Activated CD8-positive, alpha-beta T cell treated with anti-CD3 and anti-CD28 coated beads for 36 hours (primary cell): ENCODE data around the gene VAMP5. TPM values are rescaled to one million over a fixed set of nuclear protein-coding genes. Genes with fewer than 3 reads are reported as not detected.
"Not testable (repeated sequence)": the region's sequence is repeated elsewhere in the genome, so short reads cannot be mapped to it uniquely, and the experiment has no call there.

Experiments
- ATAC-seq: fragments of 200-7000 bp; cut with Tn5 transposase; one replicate; pipeline ENCODE4 v1.10.0; 2021; ENCODE audit warnings: mild to moderate bottlenecking, moderate library complexity
- CTCF ChIA-PET: fragments of 350-600 bp; sonication (Branson Sonifier 250); formaldehyde crosslinking; loops from one replicate; lab custom pipeline; 2021; ENCODE audit warnings: antibody characterized with exemption; lab: Charles Lee
- POLR2A ChIA-PET: fragments of 350-600 bp; sonication (Branson Sonifier 250); formaldehyde crosslinking; loops from one replicate; lab custom pipeline; 2021; ENCODE audit warnings: antibody characterized with exemption; lab: Charles Lee
- DNase-seq: peaks from one replicate; pipeline ENCODE4 v3.0.0-alpha.2; 2020
- H3K27ac Mint-ChIP-seq: one replicate; pipeline ENCODE4 v1.8.0; 2021; ENCODE audit warnings: mild to moderate bottlenecking, mixed read lengths
- H3K27me3 Mint-ChIP-seq: one replicate; pipeline ENCODE4 v1.8.0; 2021; ENCODE audit warnings: mixed read lengths
- H3K36me3 Mint-ChIP-seq: one replicate; pipeline ENCODE4 v1.8.0; 2021; ENCODE audit warnings: low read depth, mixed read lengths
- H3K4me1 Mint-ChIP-seq: one replicate; pipeline ENCODE4 v1.8.0; 2021; ENCODE audit warnings: low read depth, mixed read lengths
- H3K4me3 Mint-ChIP-seq: one replicate; pipeline ENCODE4 v1.8.0; 2021; ENCODE audit warnings: mild to moderate bottlenecking, moderate library complexity, mixed read lengths
- H3K9me3 Mint-ChIP-seq: one replicate; pipeline ENCODE4 v1.8.0; 2021; ENCODE audit warnings: mixed read lengths
- intact Hi-C: fragments of 100-400 bp; cut with micrococcal nuclease; formaldehyde crosslinking; loops from one replicate; pipeline ENCODE4 v1.10.0; 2022
- total RNA-seq, 2 experiments: library from RNA; stranded (reverse); gene quantifications; one replicate each; pipeline ENCODE4 v1.2.3, GENCODE V29; 2021
- TF ChIP-seq, protein P1 (sequence below): fragments of 200-600 bp; IDR thresholded peaks from one replicate; pipeline ENCODE4 v1.8.0; 2022; ENCODE audit warnings: antibody characterized with exemption, mild to moderate bottlenecking

The VAMP5 gene
- total RNA-seq, 2 experiments from 2014 or later: 28.0 to 29.4 TPM

DNA sequence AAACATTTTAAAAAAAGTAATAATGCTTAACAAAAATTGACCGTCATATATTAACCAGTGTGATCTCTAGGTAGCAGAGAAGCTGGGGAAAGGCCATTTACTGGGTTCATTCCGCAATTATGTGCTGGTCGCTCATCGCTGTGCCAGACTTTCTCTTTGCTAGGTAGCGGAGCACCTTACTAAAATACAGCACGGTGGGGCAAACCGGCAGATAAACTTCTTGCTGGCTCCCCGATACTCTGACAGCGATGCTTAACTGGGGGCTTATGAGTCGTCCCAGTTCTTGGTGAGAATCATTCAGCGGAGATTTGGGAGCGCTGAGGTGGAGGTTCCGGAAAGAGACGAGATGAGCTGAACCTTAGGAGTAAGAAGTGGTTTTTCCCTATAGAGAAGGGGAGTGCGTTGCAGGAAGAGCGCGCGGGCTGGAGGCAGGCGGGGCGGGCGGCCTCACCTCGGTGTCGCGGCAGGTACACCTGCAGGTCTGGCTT lies 27.0 kb downstream of the VAMP5 start:
- ATAC-seq (peak; percentile 4), DNase-seq (no peak)
- H3K36me3 Mint-ChIP-seq: peaks cover 27% of the 10 kb centered on the region
- TF ChIP-seq, protein P1, sequence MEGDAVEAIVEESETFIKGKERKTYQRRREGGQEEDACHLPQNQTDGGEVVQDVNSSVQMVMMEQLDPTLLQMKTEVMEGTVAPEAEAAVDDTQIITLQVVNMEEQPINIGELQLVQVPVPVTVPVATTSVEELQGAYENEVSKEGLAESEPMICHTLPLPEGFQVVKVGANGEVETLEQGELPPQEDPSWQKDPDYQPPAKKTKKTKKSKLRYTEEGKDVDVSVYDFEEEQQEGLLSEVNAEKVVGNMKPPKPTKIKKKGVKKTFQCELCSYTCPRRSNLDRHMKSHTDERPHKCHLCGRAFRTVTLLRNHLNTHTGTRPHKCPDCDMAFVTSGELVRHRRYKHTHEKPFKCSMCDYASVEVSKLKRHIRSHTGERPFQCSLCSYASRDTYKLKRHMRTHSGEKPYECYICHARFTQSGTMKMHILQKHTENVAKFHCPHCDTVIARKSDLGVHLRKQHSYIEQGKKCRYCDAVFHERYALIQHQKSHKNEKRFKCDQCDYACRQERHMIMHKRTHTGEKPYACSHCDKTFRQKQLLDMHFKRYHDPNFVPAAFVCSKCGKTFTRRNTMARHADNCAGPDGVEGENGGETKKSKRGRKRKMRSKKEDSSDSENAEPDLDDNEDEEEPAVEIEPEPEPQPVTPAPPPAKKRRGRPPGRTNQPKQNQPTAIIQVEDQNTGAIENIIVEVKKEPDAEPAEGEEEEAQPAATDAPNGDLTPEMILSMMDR: no peak
- intact Hi-C loops: no loop called here
- H3K27ac Mint-ChIP-seq: peak overlapping the region; percentile 97
- peak overlapping the region; percentile 98 for H3K4me3 Mint-ChIP-seq
- POLR2A ChIA-PET: interaction anchor here (1.1 to 2.4 kb wide), 7 partner anchors 9 to 72 kb away, joined by 3 to 21 read pairs (median 4); partner anchors contain the start of genes MAT2A, RNF181, TMEM150A and VAMP8
- no peaks in the 10 kb centered on the region for H3K9me3 Mint-ChIP-seq
- CTCF ChIA-PET: interaction anchor here (1.0 to 1.7 kb wide), 2 partner anchors 9 to 65 kb away, joined by 3 to 4 read pairs; partner anchors contain the start of gene TMEM150A
- H3K27me3 Mint-ChIP-seq: no peaks in the 10 kb centered on the region
- peaks cover 38% of the 10 kb centered on the region for H3K4me1 Mint-ChIP-seq

DNA sequence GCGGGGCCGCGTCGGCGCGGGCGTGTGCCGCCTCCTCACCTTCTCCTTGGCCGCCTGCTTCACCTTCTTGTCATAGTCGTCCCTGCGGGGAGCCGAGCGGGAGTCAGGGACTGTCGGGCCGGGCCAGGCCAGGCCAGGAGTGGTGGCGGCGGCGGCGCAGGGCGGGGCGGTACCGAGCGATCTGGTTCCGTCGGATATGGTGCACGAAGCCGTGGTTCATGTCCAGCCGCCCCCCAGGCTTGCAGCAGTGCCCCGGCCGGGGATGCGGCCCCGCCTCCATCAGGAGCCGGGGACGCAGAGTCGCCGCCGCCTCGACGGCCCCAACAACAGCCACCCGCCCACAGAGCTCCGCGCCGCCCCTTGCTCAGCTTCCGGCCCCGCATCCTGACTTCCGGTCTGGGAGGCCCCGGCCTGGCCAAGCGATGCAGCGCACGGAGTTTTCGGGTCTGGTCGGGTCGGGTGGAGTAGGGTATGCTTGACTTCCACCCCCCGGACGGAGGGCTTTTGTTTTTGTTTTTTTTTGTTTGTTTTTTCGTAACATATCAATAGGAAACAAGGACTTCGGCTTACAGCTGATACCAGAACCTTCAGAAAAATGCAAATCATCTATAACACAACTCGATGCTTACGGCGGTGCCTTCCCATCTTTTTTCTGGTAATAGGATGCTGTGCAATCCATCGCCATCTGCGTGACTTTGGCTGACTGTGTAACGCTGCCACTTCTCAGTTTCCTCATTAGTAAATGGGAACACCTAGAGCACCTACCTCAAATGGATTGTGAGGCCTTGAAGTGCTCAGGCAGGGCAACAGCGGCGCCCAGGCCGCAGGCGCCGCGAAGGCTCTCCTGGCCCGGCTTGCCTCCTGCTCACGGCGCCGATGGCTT lies 27.7 kb downstream of the VAMP5 start, which contains the start of gene C2orf68:
TSS of gene C2orf68 (minus strand) at position 362 of the 883 bp plus-strand sequence. CDS start at position 280, 82 bp downstream.
- Mint-ChIP-seq H3K27me3 (no peaks in the 10 kb centered on the region), H3K9me3 (no peaks in the 10 kb centered on the region), H3K36me3 (peaks cover 30% of the 10 kb centered on the region), H3K4me3 (peak within 1 kb of the TSS; percentile 98), H3K4me1 (peaks cover 37% of the 10 kb centered on the region), H3K27ac (peak within 1 kb of the TSS; percentile 97)
- CTCF ChIA-PET: interaction anchor here (1.0 to 1.7 kb wide), 2 partner anchors 10 to 66 kb away, joined by 3 to 4 read pairs; partner anchors contain the start of gene TMEM150A
- TF ChIP-seq, protein P1: no peak
- peak; percentile 94 for DNase-seq
- POLR2A ChIA-PET: interaction anchor here (0.8 to 2.4 kb wide), 9 partner anchors 8 to 486 kb away, joined by 3 to 21 read pairs (median 4); partner anchors contain the start of genes MAT2A, RNF181, TMEM150A and VAMP8
- intact Hi-C loops: no loop called here
- peak; percentile 74 for ATAC-seq

DNA sequence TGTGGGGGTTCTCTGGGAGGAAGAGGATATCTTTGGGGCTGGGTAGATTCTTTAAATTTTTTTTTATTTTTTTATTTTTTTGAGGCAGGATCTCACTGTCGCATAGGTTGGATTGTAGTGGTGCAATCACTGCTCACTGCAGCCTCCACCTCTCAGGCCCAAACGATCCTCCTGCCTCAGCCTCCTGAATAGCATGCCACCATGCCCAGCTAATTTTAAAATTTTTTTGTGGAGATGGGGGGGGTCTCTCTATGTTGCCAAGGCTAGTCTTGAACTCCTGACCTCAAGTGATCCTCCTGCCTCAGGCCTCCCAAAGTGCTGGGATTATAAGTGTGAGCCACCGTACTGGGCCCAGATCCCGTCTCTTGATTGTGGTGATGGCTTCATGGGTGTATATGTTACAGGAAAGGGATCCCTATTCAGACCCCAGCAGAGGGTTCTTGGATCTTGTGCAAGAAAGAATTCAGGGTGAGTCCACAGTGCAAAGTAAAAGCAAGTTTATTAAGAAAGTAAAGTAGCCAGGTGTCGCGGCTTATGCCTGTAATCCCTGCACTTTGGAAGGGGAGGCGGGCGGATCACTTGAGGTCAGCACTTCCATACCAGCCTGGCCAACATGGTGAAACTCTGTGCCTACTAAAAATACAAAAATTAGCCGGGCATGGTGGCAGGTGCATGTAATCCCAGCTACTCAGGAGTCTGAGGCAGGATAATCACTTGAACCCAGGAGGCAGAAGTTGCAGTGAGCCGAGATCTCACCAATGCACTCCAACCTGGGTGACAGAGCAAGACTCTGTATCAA lies 29.7 kb downstream of the VAMP5 start:
- ATAC-seq (no peak), DNase-seq (no peak)
- CTCF ChIA-PET: no interaction called here
- intact Hi-C loops: no loop called here
- Mint-ChIP-seq H3K4me1 (peaks cover 41% of the 10 kb centered on the region), H3K36me3 (peaks cover 32% of the 10 kb centered on the region), H3K27ac (peak overlapping the region; percentile 52), H3K27me3 (no peaks in the 10 kb centered on the region), H3K4me3 (peak overlapping the region; percentile 50), H3K9me3 (no peaks in the 10 kb centered on the region)
- TF ChIP-seq, protein P1: no peak
- POLR2A ChIA-PET: interaction anchor here (1.0 to 3.8 kb wide), 2 partner anchors 36 to 74 kb away, joined by 3 to 16 read pairs; partner anchors contain the start of genes MAT2A and VAMP8

DNA sequence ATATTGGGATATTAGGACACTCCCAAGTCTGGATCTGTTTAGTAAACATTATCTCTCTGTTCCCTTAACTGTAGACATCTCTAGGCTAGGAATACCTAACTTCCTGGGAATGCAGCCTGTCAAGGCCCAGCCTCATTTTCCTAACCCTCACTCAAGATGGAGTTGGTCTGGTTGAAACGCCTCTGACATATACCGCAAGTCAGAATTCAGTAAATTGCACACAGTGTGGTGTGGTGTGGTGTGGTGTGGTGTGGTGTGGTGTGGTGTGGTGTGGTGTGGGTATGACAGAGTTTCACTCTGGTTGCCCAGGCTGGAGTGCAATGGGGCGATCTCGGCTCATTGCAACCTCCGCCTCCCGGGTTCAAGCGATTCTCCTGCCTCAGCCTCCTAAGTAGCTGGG lies 30.5 kb downstream of the VAMP5 start:
- H3K27me3 Mint-ChIP-seq, H3K4me3 Mint-ChIP-seq, DNase-seq, H3K27ac Mint-ChIP-seq, ATAC-seq, H3K9me3 Mint-ChIP-seq, intact Hi-C loops: not testable (repeated sequence)
- Mint-ChIP-seq H3K36me3 (peaks cover 33% of the 10 kb centered on the region), H3K4me1 (peaks cover 40% of the 10 kb centered on the region)
- ChIA-PET CTCF (interaction anchor here (1.6 kb wide), 1 partner anchor 22 kb away, joined by 6 read pairs; no protein-coding TSS in a partner anchor), POLR2A (interaction anchor here (0.6 to 3.8 kb wide), 7 partner anchors 10 to 492 kb away, joined by 3 to 34 read pairs (median 4); partner anchors contain the start of genes GGCX, MAT2A, PTCD3 and TMEM150A)
